Sigmoid colon (tissue), 4 donors: Measurements from ENCODE around the gene ANTXR2.

Experiments
- EP300 ChIP-seq, 4 donors: sonication (generic); formaldehyde crosslinking; IDR thresholded peaks; one replicate each; pipeline ENCODE4 v1.6.1; 2017; ENCODE audit warnings: antibody characterized with exemption in 4 of 4
- POLR2AphosphoS5 ChIP-seq, 4 donors: sonication (generic); formaldehyde crosslinking; IDR thresholded peaks; one replicate each; pipeline ENCODE4 v1.6.1; 2017; ENCODE audit warnings: antibody characterized with exemption in 4 of 4
- TF ChIP-seq, protein P1 (sequence below), 4 experiments: fragments of 450-650 bp in 3 of 4; fragments of 200-600 bp in 1 of 4; IDR thresholded peaks; one replicate each; pipeline ENCODE4 v1.5.1; 2016 to 2019; ENCODE audit warnings: antibody characterized with exemption in 4 of 4, mild to moderate bottlenecking in 3 of 4, moderate library complexity in 2 of 4

DNA sequence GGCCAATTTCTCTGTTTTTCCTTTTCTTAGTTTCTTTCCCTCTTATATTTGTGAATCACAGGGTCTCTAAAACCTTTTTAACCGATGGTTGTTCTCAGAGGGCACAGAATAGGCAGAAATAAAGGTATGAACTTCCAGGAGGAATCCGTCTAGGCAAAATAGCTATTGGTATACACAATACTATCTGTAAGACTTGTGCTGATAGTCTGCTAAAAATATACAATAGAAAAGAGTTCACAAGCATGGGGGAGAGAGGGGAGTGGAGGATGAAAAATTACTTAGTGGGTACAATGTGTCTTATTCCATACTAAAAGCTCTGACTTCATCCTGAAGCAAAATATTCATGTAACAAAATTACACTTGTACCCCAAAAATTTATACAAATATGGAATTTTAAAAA is 30.2 kb downstream of the ANTXR2 start:
- TF ChIP-seq, protein P1, sequence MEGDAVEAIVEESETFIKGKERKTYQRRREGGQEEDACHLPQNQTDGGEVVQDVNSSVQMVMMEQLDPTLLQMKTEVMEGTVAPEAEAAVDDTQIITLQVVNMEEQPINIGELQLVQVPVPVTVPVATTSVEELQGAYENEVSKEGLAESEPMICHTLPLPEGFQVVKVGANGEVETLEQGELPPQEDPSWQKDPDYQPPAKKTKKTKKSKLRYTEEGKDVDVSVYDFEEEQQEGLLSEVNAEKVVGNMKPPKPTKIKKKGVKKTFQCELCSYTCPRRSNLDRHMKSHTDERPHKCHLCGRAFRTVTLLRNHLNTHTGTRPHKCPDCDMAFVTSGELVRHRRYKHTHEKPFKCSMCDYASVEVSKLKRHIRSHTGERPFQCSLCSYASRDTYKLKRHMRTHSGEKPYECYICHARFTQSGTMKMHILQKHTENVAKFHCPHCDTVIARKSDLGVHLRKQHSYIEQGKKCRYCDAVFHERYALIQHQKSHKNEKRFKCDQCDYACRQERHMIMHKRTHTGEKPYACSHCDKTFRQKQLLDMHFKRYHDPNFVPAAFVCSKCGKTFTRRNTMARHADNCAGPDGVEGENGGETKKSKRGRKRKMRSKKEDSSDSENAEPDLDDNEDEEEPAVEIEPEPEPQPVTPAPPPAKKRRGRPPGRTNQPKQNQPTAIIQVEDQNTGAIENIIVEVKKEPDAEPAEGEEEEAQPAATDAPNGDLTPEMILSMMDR (IDR thresholded peaks at IDR 0.05) = no peak
- TF ChIP-seq POLR2AphosphoS5 (IDR thresholded peaks at IDR 0.05) = no peak
- no peak for TF ChIP-seq EP300 (IDR thresholded peaks at IDR 0.05)
